Activated naive CD8-positive, alpha-beta T cell treated with anti-CD3 and anti-CD28 coated beads, Interleukin-2, amount 50 U/mL, for 24 hours (primary cell): Measurements from ENCODE around the gene ATAD3C.
A peak's percentile ranks its signal among the peaks of the same experiment; 100 is the strongest.
"Not testable (repeated sequence)": the region's sequence is repeated elsewhere in the genome, so short reads cannot be mapped to it uniquely, and the experiment has no call there.

ENCODE experiments used
- ATAC-seq: fragments of 150-1000 bp; cut with Tn5 transposase; one replicate; pipeline ENCODE4 v1.10.0; 2021
- DNase-seq: peaks from one replicate; pipeline ENCODE4 v3.0.0; 2021
- H3K27ac Mint-ChIP-seq: one replicate; pipeline ENCODE4 v1.8.0; 2021; ENCODE audit warnings: mild to moderate bottlenecking, mixed read lengths
- H3K27me3 Mint-ChIP-seq: one replicate; pipeline ENCODE4 v1.8.0; 2021; ENCODE audit warnings: mixed read lengths
- H3K36me3 Mint-ChIP-seq: one replicate; pipeline ENCODE4 v1.8.0; 2021; ENCODE audit warnings: low read depth, mixed read lengths
- H3K4me1 Mint-ChIP-seq: one replicate; pipeline ENCODE4 v1.8.0; 2021; ENCODE audit warnings: mixed read lengths
- H3K4me3 Mint-ChIP-seq: one replicate; pipeline ENCODE4 v1.8.0; 2021; ENCODE audit warnings: mild to moderate bottlenecking, moderate library complexity, mixed read lengths
- H3K9me3 Mint-ChIP-seq: one replicate; pipeline ENCODE4 v1.8.0; 2021; ENCODE audit warnings: mixed read lengths

Gene ATAD3C

GRCh38 chr1:1411626-1412025, 37.9 kb upstream of the ATAD3C start:
- Mint-ChIP-seq H3K4me1 (peaks cover 19% of the 10 kb centered on the region), H3K36me3 (peaks cover 19% of the 10 kb centered on the region), H3K9me3 (no peaks in the 10 kb centered on the region), H3K27ac (no peak overlapping the region), H3K27me3 (no peaks in the 10 kb centered on the region), H3K4me3 (no peak overlapping the region)
- DNase-seq = no peak
- no peak for ATAC-seq

- Mint-ChIP-seq H3K4me1 (peaks cover 16% of the 10 kb centered on the region), H3K36me3 (peaks cover 17% of the 10 kb centered on the region)
- ATAC-seq, H3K27ac Mint-ChIP-seq, DNase-seq, H3K27me3 Mint-ChIP-seq, H3K9me3 Mint-ChIP-seq, H3K4me3 Mint-ChIP-seq: not testable (repeated sequence)
Measured at GRCh38 chr1:1412311-1412902, 37.1 kb upstream of the ATAD3C start.

- Mint-ChIP-seq H3K9me3 (no peaks in the 10 kb centered on the region), H3K4me3 (no peak overlapping the region), H3K27ac (no peak overlapping the region), H3K27me3 (peaks cover 2% of the 10 kb centered on the region), H3K36me3 (no peaks in the 10 kb centered on the region), H3K4me1 (peaks cover 3% of the 10 kb centered on the region)
- DNase-seq = no peak
- no peak for ATAC-seq
Measured at GRCh38 chr1:1415751-1416150, 33.7 kb upstream of the ATAD3C start.

GRCh38 chr1:1417396-1417795, 32.1 kb upstream of the ATAD3C start:
- not testable (repeated sequence) for ATAC-seq, H3K36me3 Mint-ChIP-seq, H3K27ac Mint-ChIP-seq, H3K27me3 Mint-ChIP-seq, H3K9me3 Mint-ChIP-seq, DNase-seq, H3K4me1 Mint-ChIP-seq, H3K4me3 Mint-ChIP-seq

GRCh38 chr1:1417825-1418463, 31.5 kb upstream of the ATAD3C start:
- H3K27me3 Mint-ChIP-seq, H3K36me3 Mint-ChIP-seq, H3K9me3 Mint-ChIP-seq, ATAC-seq, H3K27ac Mint-ChIP-seq, DNase-seq, H3K4me3 Mint-ChIP-seq: not testable (repeated sequence)
- peaks cover 11% of the 10 kb centered on the region for H3K4me1 Mint-ChIP-seq

GRCh38 chr1:1418464-1419362, 30.8 kb upstream of the ATAD3C start:
- Mint-ChIP-seq H3K4me1 (peaks cover 12% of the 10 kb centered on the region), H3K27ac (no peak overlapping the region), H3K36me3 (no peaks in the 10 kb centered on the region), H3K4me3 (no peak overlapping the region), H3K9me3 (no peaks in the 10 kb centered on the region), H3K27me3 (peaks cover 5% of the 10 kb centered on the region)
- ATAC-seq = no peak
- no peak for DNase-seq

GRCh38 chr1:1419363-1419812, 30.1 kb upstream of the ATAD3C start:
- Mint-ChIP-seq H3K4me1 (peaks cover 12% of the 10 kb centered on the region), H3K4me3 (no peak overlapping the region), H3K36me3 (no peaks in the 10 kb centered on the region), H3K9me3 (no peaks in the 10 kb centered on the region), H3K27ac (no peak overlapping the region), H3K27me3 (peaks cover 5% of the 10 kb centered on the region)
- ATAC-seq (no peak), DNase-seq (no peak)

- DNase-seq (no peak), ATAC-seq (peak; percentile 29)
- Mint-ChIP-seq H3K9me3 (no peaks in the 10 kb centered on the region), H3K4me3 (no peak overlapping the region), H3K4me1 (peaks cover 12% of the 10 kb centered on the region), H3K36me3 (no peaks in the 10 kb centered on the region), H3K27me3 (peaks cover 8% of the 10 kb centered on the region), H3K27ac (no peak overlapping the region)
Measured at GRCh38 chr1:1419813-1420653, 29.5 kb upstream of the ATAD3C start.

- ATAC-seq (no peak), DNase-seq (no peak)
- Mint-ChIP-seq H3K9me3 (no peaks in the 10 kb centered on the region), H3K36me3 (no peaks in the 10 kb centered on the region), H3K27ac (no peak overlapping the region), H3K4me1 (peaks cover 12% of the 10 kb centered on the region), H3K4me3 (no peak overlapping the region), H3K27me3 (peaks cover 9% of the 10 kb centered on the region)
Measured at GRCh38 chr1:1420654-1421141, 28.8 kb upstream of the ATAD3C start.

GRCh38 chr1:1421147-1421906, 28.2 kb upstream of the ATAD3C start, which contains the start of gene ANKRD65:
Gene ANKRD65 (minus strand): TSS chr1:1421276. CDS start chr1:1421005, 271 bp downstream.
- Mint-ChIP-seq H3K9me3 (no peaks in the 10 kb centered on the region), H3K27ac (no peak within 1 kb of the TSS), H3K27me3 (peaks cover 9% of the 10 kb centered on the region), H3K4me3 (no peak within 1 kb of the TSS), H3K36me3 (no peaks in the 10 kb centered on the region), H3K4me1 (peaks cover 12% of the 10 kb centered on the region)
- no peak for DNase-seq
- no peak for ATAC-seq

- ATAC-seq (no peak), DNase-seq (no peak)
- Mint-ChIP-seq H3K27me3 (peaks cover 9% of the 10 kb centered on the region), H3K4me3 (no peak overlapping the region), H3K27ac (no peak overlapping the region), H3K9me3 (no peaks in the 10 kb centered on the region), H3K36me3 (no peaks in the 10 kb centered on the region), H3K4me1 (peaks cover 12% of the 10 kb centered on the region)
Measured at GRCh38 chr1:1421907-1422464, 27.5 kb upstream of the ATAD3C start.

GRCh38 chr1:1422465-1423244, 26.8 kb upstream of the ATAD3C start:
- peak; percentile 42 for ATAC-seq
- Mint-ChIP-seq H3K27me3 (peaks cover 9% of the 10 kb centered on the region), H3K4me3 (no peak overlapping the region), H3K27ac (no peak overlapping the region), H3K4me1 (peaks cover 12% of the 10 kb centered on the region), H3K36me3 (no peaks in the 10 kb centered on the region), H3K9me3 (no peaks in the 10 kb centered on the region)
- DNase-seq = no peak

- H3K27ac Mint-ChIP-seq = no peak overlapping the region
- DNase-seq = no peak
- H3K36me3 Mint-ChIP-seq = no peaks in the 10 kb centered on the region
- H3K4me1 Mint-ChIP-seq = peaks cover 9% of the 10 kb centered on the region
- ATAC-seq = no peak
- H3K9me3 Mint-ChIP-seq = no peaks in the 10 kb centered on the region
- no peak overlapping the region for H3K4me3 Mint-ChIP-seq
- peaks cover 10% of the 10 kb centered on the region for H3K27me3 Mint-ChIP-seq
Measured at GRCh38 chr1:1423245-1423597, 26.3 kb upstream of the ATAD3C start.
